ENCODE data around the gene RARB. TPM values are rescaled to one million over a fixed set of nuclear protein-coding genes. Genes with fewer than 3 reads are reported as not detected.
A peak's percentile ranks its signal among the peaks of the same experiment; 100 is the strongest.

Gene RARB
- total and polyA plus RNA-seq, 2 donors (not counting 1 experiment from before 2014, with no cell fraction given): 9.4 to 13.3 TPM

DNA sequence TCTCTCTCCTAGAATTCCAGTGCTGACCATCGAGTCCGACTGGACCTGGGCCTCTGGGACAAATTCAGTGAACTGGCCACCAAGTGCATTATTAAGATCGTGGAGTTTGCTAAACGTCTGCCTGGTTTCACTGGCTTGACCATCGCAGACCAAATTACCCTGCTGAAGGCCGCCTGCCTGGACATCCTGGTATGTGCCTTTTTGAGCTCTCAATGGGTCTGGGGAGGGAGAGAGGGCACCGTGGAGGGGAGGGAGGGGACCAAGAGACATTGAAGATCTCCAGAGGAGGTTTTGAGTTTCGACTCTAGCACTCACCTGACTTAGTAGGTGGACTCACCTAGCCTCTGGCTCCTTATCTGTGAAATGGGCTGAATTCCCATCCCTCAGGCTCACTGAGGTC lies 152.5 kb downstream of the RARB start:
- peaks cover 4% of the 10 kb centered on the region for H3K4me1 ChIP-seq (ENCODE audit: control insufficient read depth, extremely low read depth, insufficient read depth, low read length)
- H2AFZ ChIP-seq (ENCODE audit: low read length): no peak overlapping the region
- no peaks in the 10 kb centered on the region for H3K9me3 ChIP-seq (ENCODE audit: control insufficient read depth, insufficient read depth, low read depth, low read length)
- no peak overlapping the region for H3K4me3 ChIP-seq (replicated peaks in 1 of 4; ENCODE audit: control extremely low read depth in 1 of 4, insufficient read depth in 1 of 4, low read depth in 3 of 4, low read length in 4 of 4)
- H4K20me1 ChIP-seq (ENCODE audit: control insufficient read depth, extremely low read depth, insufficient read depth, low read length): no peaks in the 10 kb centered on the region
- no peaks in the 10 kb centered on the region for H3K36me3 ChIP-seq (ENCODE audit: control insufficient read depth, insufficient read depth, low read length)
- DNase-seq (ENCODE audit: low read depth in 2 of 2): no peak
- no peak overlapping the region for H3K9ac ChIP-seq (ENCODE audit: insufficient read depth, low read length)
- no peaks in the 10 kb centered on the region for H3K27me3 ChIP-seq (ENCODE audit: control insufficient read depth, insufficient read depth, low read length)
- TF ChIP-seq, protein P1, sequence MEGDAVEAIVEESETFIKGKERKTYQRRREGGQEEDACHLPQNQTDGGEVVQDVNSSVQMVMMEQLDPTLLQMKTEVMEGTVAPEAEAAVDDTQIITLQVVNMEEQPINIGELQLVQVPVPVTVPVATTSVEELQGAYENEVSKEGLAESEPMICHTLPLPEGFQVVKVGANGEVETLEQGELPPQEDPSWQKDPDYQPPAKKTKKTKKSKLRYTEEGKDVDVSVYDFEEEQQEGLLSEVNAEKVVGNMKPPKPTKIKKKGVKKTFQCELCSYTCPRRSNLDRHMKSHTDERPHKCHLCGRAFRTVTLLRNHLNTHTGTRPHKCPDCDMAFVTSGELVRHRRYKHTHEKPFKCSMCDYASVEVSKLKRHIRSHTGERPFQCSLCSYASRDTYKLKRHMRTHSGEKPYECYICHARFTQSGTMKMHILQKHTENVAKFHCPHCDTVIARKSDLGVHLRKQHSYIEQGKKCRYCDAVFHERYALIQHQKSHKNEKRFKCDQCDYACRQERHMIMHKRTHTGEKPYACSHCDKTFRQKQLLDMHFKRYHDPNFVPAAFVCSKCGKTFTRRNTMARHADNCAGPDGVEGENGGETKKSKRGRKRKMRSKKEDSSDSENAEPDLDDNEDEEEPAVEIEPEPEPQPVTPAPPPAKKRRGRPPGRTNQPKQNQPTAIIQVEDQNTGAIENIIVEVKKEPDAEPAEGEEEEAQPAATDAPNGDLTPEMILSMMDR (conservative IDR thresholded peaks at IDR 0.05 in 1 of 2, IDR thresholded peaks at IDR 0.05 in 1 of 2; ENCODE audit: low read depth in 1 of 2, low read length in 2 of 2): no peak
- no peak for TF ChIP-seq EZH2 (IDR thresholded peaks at IDR 0.05; ENCODE audit: low read length, missing control alignments)
- no peak overlapping the region for H3K4me2 ChIP-seq (ENCODE audit: extremely low read depth, insufficient read depth, low read length)
- no peaks in the 10 kb centered on the region for H3K79me2 ChIP-seq (ENCODE audit: control insufficient read depth, insufficient read depth, low read length)
- H3K27ac ChIP-seq (ENCODE audit: insufficient read depth, low read length): no peak overlapping the region

DNA sequence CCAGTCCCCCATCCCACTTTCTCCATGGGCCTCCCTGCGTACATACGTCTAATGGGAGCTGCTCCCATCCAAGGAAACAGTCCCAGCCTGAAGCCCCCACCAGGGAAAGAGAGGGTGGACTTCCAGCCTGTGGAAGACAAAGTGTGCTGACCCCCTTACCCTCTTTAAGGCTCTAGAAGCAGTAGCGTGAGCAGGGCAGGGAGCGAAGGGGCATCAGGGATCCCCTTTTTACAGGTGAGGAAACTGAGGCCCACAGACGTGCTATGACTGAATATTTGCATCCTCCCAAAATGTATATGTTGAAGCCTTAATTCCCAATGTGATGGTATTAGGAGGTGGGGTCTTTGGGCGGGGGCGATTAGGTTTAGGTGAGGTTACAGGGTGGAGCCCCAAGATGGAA lies 153.3 kb downstream of the RARB start:
- Histone ChIP-seq H3K4me2 (ENCODE audit: extremely low read depth, insufficient read depth, low read length) (no peak overlapping the region), H3K79me2 (ENCODE audit: control insufficient read depth, insufficient read depth, low read length) (no peaks in the 10 kb centered on the region), H3K27ac (ENCODE audit: insufficient read depth, low read length) (peak overlapping the region; percentile 76), H2AFZ (ENCODE audit: low read length) (no peak overlapping the region), H3K4me1 (ENCODE audit: control insufficient read depth, extremely low read depth, insufficient read depth, low read length) (peaks cover 4% of the 10 kb centered on the region), H3K4me3 (replicated peaks in 1 of 4; ENCODE audit: control extremely low read depth in 1 of 4, insufficient read depth in 1 of 4, low read depth in 3 of 4, low read length in 4 of 4) (no peak overlapping the region), H3K27me3 (ENCODE audit: control insufficient read depth, insufficient read depth, low read length) (no peaks in the 10 kb centered on the region), H3K9me3 (ENCODE audit: control insufficient read depth, insufficient read depth, low read depth, low read length) (no peaks in the 10 kb centered on the region), H4K20me1 (ENCODE audit: control insufficient read depth, extremely low read depth, insufficient read depth, low read length) (no peaks in the 10 kb centered on the region), H3K36me3 (ENCODE audit: control insufficient read depth, insufficient read depth, low read length) (no peaks in the 10 kb centered on the region), H3K9ac (ENCODE audit: insufficient read depth, low read length) (no peak overlapping the region)
- TF ChIP-seq, protein P1 (conservative IDR thresholded peaks at IDR 0.05 in 1 of 2, IDR thresholded peaks at IDR 0.05 in 1 of 2; ENCODE audit: low read depth in 1 of 2, low read length in 2 of 2): no peak
- TF ChIP-seq EZH2 (IDR thresholded peaks at IDR 0.05; ENCODE audit: low read length, missing control alignments): no peak
- no peak for DNase-seq (ENCODE audit: low read depth in 2 of 2)

DNA sequence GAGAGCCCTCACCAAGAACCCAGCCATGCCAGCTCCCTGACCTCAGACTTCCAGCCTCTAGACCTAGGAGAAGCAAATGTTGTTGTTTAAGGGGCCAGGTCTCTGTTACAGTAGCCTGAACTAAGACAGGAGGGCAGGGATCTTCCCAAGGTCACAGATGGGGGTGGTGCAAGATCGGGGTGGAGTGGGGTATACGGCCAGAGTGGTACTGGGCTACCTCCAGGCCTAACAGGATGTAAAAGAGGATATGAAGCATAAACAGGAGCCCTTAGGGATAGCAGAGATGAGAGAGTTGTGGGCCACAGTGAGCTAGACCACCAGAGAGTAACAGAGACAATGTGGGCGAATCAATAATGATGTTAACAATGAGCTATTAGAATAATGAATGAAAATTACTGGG lies 153.8 kb downstream of the RARB start:
- Histone ChIP-seq H3K4me3 (replicated peaks in 1 of 4; ENCODE audit: control extremely low read depth in 1 of 4, insufficient read depth in 1 of 4, low read depth in 3 of 4, low read length in 4 of 4) (no peak overlapping the region), H3K9me3 (ENCODE audit: control insufficient read depth, insufficient read depth, low read depth, low read length) (no peaks in the 10 kb centered on the region), H3K4me1 (ENCODE audit: control insufficient read depth, extremely low read depth, insufficient read depth, low read length) (peaks cover 4% of the 10 kb centered on the region), H3K27ac (ENCODE audit: insufficient read depth, low read length) (peak overlapping the region; percentile 76), H3K4me2 (ENCODE audit: extremely low read depth, insufficient read depth, low read length) (no peak overlapping the region), H3K79me2 (ENCODE audit: control insufficient read depth, insufficient read depth, low read length) (no peaks in the 10 kb centered on the region), H3K36me3 (ENCODE audit: control insufficient read depth, insufficient read depth, low read length) (no peaks in the 10 kb centered on the region), H2AFZ (ENCODE audit: low read length) (no peak overlapping the region), H3K9ac (ENCODE audit: insufficient read depth, low read length) (no peak overlapping the region), H3K27me3 (ENCODE audit: control insufficient read depth, insufficient read depth, low read length) (no peaks in the 10 kb centered on the region), H4K20me1 (ENCODE audit: control insufficient read depth, extremely low read depth, insufficient read depth, low read length) (no peaks in the 10 kb centered on the region)
- TF ChIP-seq EZH2 (IDR thresholded peaks at IDR 0.05; ENCODE audit: low read length, missing control alignments): no peak
- TF ChIP-seq, protein P1 (conservative IDR thresholded peaks at IDR 0.05 in 1 of 2, IDR thresholded peaks at IDR 0.05 in 1 of 2; ENCODE audit: low read depth in 1 of 2, low read length in 2 of 2): no peak
- no peak for DNase-seq (ENCODE audit: low read depth in 2 of 2)

Data from fibroblast of lung (primary cell).